ENCODE measurements around the gene FCGR1A.
"Not testable (repeated sequence)": the region's sequence is repeated elsewhere in the genome, so short reads cannot be mapped to it uniquely, and the experiment has no call there.

FCGR1A gene

DNA sequence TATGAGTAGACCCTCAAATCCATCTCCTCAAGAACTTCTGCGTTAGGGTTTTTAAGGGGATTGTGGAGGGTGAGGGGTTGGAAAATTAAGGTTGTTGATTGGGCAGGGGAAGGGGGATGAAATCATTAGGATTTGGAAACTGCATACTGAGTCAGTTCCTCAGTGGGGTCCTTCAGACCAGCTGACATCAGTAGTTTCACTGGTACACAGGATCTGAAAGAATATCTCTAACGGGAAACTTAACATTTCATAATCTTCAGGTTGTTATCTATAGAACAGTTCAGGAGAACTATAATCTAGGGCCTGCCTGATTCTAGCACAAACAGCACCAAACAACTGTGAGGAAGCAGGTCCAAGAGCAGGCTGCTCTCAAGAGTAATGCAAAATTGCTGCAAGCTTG is 27.2 kb upstream of the FCGR1A start:
- Histone ChIP-seq H3K27ac (peak overlapping the region in 2 of 11 experiments; percentile 24 to 38; a peak in 2 of 22 replicates), H3K4me1 (peaks cover 0 to 13% (median 0%) of the 10 kb centered on the region in 10 experiments; a peak in 6 of 20 replicates), H3K4me2 (peak overlapping the region in 2 of 11 experiments; percentile 41 to 44; a peak in 2 of 22 replicates)
- not testable (repeated sequence) for H3K36me3 ChIP-seq; H3K9me3 ChIP-seq (replicated peaks in 1 of 11); H3K9ac ChIP-seq; H3K27me3 ChIP-seq; H4K20me1 ChIP-seq; H3K4me3 ChIP-seq

GRCh38 chr1:149762294-149762693 is 20.2 kb upstream of the FCGR1A start:
- H3K4me2 ChIP-seq, result peak overlapping the region in 3 of 11 experiments; percentile 35 to 42 (median 39); a peak in 2 of 22 replicates
- not testable (repeated sequence) for H3K27me3 ChIP-seq; H3K36me3 ChIP-seq; H3K4me3 ChIP-seq; H4K20me1 ChIP-seq; H3K9me3 ChIP-seq (replicated peaks in 1 of 11); H3K9ac ChIP-seq
- peaks cover 0 to 23% (median 0%) of the 10 kb centered on the region in 10 experiments; a peak in 5 of 20 replicates for H3K4me1 ChIP-seq
- H3K27ac ChIP-seq, result peak overlapping the region in 2 of 11 experiments; percentile 48 to 52; a peak in 3 of 22 replicates

DNA sequence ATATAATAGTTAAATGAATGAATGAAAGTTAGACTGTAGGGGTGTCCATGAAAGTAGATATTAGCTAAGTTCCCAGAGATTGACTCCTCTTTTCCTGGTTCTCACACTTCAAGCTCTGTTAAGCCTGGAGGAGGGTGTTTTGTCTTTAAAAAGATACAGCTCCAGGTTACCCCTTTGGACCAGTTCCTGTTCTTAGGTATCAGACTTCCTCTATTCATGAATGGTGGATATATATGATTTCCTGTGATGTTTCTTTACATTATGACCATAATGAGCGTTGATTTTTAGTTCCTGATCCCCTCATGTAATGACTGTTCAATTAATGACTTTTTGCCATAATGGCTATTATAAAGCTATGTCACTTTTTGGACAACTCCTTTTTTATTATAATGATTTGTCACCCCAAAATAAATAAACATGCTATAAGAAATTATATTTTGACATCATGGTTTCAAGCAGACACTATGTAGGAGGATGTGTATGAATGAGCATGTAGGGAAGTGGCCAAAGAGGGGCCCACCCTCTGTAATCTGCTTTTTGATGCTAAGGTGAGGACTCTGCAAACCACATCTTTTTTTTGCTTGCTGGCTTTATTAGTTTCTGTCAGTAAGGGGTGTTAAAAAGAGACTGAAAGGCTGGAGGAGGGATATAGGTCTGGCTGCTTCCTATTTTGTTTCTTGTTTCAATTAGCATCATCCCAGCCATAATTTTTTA is 18.2 kb upstream of the FCGR1A start:
- not testable (repeated sequence) for H3K36me3 ChIP-seq; H3K9me3 ChIP-seq (replicated peaks in 1 of 11); H4K20me1 ChIP-seq; H3K27me3 ChIP-seq; H3K9ac ChIP-seq; H3K27ac ChIP-seq; H3K4me2 ChIP-seq; H3K4me3 ChIP-seq
- peaks cover 0 to 17% (median 0%) of the 10 kb centered on the region in 10 experiments; a peak in 4 of 20 replicates for H3K4me1 ChIP-seq

- Histone ChIP-seq H3K4me2 (0 out of 22 replicates have a peak overlapping the region, but pooled peaks of 1 of the 11 experiments have one; percentile 19), H3K4me1 (peaks cover 0 to 26% (median 3%) of the 10 kb centered on the region in 10 experiments; a peak in 8 of 20 replicates)
- not testable (repeated sequence) for H3K36me3 ChIP-seq; H3K27ac ChIP-seq; H3K9me3 ChIP-seq (replicated peaks in 1 of 11); H3K4me3 ChIP-seq; H4K20me1 ChIP-seq; H3K27me3 ChIP-seq; H3K9ac ChIP-seq
These were observed 16.3 kb upstream of the FCGR1A start for GRCh38 chr1:149766241-149766640.

- not testable (repeated sequence) for H3K36me3 ChIP-seq; H3K27me3 ChIP-seq; H3K4me3 ChIP-seq; H3K9me3 ChIP-seq (replicated peaks in 1 of 11); H4K20me1 ChIP-seq
- H3K4me1 ChIP-seq, result peaks cover 0 to 16% (median 5%) of the 10 kb centered on the region in 10 experiments; a peak in 8 of 20 replicates
- peak overlapping the region in 2 of 11 experiments; percentile 35 to 41; a peak in 1 of 22 replicates for H3K4me2 ChIP-seq
- peak overlapping the region in 1 of 11 experiments; percentile 44; a peak in 1 of 22 replicates for H3K9ac ChIP-seq
- peak overlapping the region in 5 of 11 experiments; percentile 55 to 71 (median 57); a peak in 11 of 22 replicates for H3K27ac ChIP-seq
These were observed 13.3 kb upstream of the FCGR1A start for GRCh38 chr1:149769216-149769615.

DNA sequence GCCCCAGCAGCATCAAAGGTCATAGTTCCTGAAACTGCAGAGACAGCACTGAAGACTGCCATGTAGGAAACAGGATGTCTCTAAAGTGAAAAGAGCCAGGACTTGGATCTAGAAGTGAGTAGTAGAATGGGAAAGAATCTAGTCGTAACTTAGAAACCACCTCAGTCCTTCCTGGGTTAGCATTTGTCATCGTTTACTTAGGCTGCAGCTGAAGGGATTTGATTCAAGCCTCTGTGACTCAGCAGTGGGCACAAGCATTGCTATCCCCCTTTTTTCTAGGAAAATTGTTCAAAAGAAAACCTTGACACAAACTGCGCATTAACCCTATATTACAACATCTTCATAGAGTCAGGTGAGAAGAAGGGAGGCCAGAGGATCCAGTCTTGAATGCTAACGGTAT is 11.8 kb upstream of the FCGR1A start:
- not testable (repeated sequence) for H3K9me3 ChIP-seq (replicated peaks in 1 of 11); H4K20me1 ChIP-seq; H3K9ac ChIP-seq; H3K36me3 ChIP-seq; H3K27me3 ChIP-seq; H3K4me3 ChIP-seq
- H3K4me2 ChIP-seq, result peak overlapping the region in 3 of 11 experiments; percentile 30 to 44 (median 31); a peak in 2 of 22 replicates
- H3K27ac ChIP-seq, result peak overlapping the region in 3 of 11 experiments; percentile 44 to 52 (median 51); a peak in 3 of 22 replicates
- H3K4me1 ChIP-seq, result peaks cover 0 to 21% (median 7%) of the 10 kb centered on the region in 10 experiments; a peak in 8 of 20 replicates

DNA sequence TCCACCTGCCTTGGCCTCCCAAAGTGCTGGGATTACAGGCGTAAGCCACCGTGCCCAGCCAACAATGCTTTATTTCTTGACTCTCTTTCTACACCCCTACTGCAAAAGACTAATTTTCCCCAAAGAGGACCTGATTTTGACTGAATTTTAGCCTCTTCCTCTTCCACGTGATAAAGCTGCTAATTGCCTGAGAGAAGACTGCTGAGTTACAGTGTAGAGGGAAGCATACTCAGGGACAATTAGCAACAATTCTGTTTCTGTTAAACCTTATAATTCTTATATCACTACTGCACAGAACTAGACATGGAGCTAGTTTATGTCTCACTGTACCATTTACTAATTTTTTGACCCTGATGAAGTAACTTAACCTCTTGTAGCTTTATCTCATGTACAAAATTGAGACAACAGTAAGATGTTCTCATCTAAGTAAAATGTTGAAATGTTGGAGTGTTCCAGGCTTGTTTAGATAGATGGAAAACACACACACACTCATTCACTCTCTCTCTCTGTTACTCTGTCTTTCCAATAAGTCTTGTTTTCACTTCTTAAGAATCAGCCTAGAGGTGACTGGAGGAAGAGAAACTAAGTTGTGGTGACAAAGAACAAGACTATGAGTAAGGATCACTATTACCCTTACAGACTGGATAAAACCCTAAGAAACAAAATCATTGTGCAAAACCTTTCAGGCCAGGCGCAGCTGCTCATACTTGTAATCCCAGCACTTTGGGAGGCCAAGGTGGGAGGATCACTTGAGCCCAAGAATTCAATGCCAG is 10.7 kb upstream of the FCGR1A start:
- not testable (repeated sequence) for H3K9me3 ChIP-seq (replicated peaks in 1 of 11); H3K9ac ChIP-seq; H3K27me3 ChIP-seq; H4K20me1 ChIP-seq; H3K4me3 ChIP-seq; H3K36me3 ChIP-seq
- Histone ChIP-seq H3K4me1 (peaks cover 0 to 21% (median 7%) of the 10 kb centered on the region in 10 experiments; a peak in 8 of 20 replicates), H3K4me2 (peak overlapping the region in 4 of 11 experiments; percentile 29 to 39 (median 34); a peak in 4 of 22 replicates), H3K27ac (peak overlapping the region in 4 of 11 experiments; percentile 44 to 54 (median 50); a peak in 5 of 22 replicates)

DNA sequence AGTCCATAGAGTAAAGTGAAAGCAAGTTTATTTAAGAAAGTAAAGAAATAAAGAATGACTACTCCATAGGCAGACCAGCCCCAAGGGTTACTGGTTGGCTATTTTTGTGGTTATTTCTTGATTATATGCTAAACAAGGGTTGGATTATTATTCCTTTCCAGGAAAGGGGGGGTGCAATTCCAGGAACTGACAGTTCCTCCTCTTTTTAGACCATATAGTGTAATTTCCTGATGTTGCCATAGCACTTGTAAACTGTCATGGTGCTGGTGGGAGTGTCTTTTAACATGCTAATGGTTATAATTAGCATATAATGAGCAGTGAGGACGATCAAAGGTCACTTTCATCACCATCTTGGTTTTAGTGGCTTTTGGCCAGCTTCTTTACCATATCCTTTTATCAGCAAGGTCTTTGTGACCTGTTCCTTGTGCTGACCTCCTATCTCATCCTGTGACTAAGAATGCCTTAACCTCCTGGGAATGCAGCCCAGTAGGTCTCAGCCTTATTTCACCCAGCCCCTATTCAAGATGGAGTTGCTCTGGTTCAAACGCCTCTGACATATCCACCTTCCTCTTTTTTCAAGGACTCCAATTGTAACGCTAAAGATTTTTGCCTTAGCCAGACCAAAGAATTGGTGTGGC is 6.9 kb upstream of the FCGR1A start:
- H3K36me3 ChIP-seq; H3K9ac ChIP-seq; H3K4me3 ChIP-seq; H3K27me3 ChIP-seq; H4K20me1 ChIP-seq; H3K9me3 ChIP-seq (replicated peaks in 1 of 11): not testable (repeated sequence)
- H3K27ac ChIP-seq, result peak overlapping the region in 3 of 11 experiments; percentile 27 to 47 (median 35); a peak in 3 of 22 replicates
- peaks cover 0 to 23% (median 6%) of the 10 kb centered on the region in 10 experiments; a peak in 8 of 20 replicates for H3K4me1 ChIP-seq
- H3K4me2 ChIP-seq, result peak overlapping the region in 5 of 11 experiments; percentile 44 to 61 (median 48); a peak in 8 of 22 replicates

DNA sequence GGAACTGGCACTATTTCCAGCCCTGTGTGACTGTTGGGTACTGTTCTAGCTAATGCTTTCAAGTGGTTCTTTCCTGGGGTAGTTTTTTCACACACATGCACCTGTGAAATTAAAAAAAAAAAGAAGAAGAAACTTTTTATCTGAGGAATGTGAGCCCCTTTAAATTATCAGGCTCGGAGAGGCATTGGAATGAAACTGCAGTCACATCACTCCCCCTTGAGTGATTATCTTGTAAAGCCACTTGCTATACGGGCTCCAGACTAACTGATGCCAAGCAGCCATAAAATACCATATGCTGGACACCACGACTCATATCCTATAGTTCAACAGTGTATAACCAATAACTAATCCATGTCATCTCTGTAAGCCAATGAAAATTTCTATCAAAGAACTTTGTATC is 5.4 kb upstream of the FCGR1A start:
- not testable (repeated sequence) for H3K9me3 ChIP-seq (replicated peaks in 1 of 11); H3K27me3 ChIP-seq
- peaks cover 0 to 24% (median 9%) of the 10 kb centered on the region in 10 experiments; a peak in 12 of 20 replicates for H3K4me1 ChIP-seq

GRCh38 chr1:149778313-149778712 is 4.2 kb upstream of the FCGR1A start:
- H4K20me1 ChIP-seq; H3K36me3 ChIP-seq; H3K4me3 ChIP-seq; H3K4me2 ChIP-seq; H3K27ac ChIP-seq; H3K27me3 ChIP-seq; H3K9ac ChIP-seq; H3K9me3 ChIP-seq (replicated peaks in 1 of 11): not testable (repeated sequence)
- H3K4me1 ChIP-seq, result peaks cover 0 to 24% (median 9%) of the 10 kb centered on the region in 10 experiments; a peak in 12 of 20 replicates

More for the DNA sequence above, 5.4 kb upstream of the FCGR1A start:
- H3K4me2 ChIP-seq, result 0 out of 22 replicates have a peak overlapping the region, but pooled peaks of 1 of the 11 experiments have one; percentile 18
- not testable (repeated sequence) for H3K9ac ChIP-seq, H3K27ac ChIP-seq, H3K4me3 ChIP-seq, H3K36me3 ChIP-seq, H4K20me1 ChIP-seq

GRCh38 chr1:149781413-149781984 is 995 bp upstream of the FCGR1A start:
- Histone ChIP-seq H3K4me1 (peaks cover 0 to 17% (median 7%) of the 10 kb centered on the region in 10 experiments; a peak in 12 of 20 replicates), H3K27ac (peak overlapping the region in 8 of 11 experiments; percentile 19 to 77 (median 62); a peak in 13 of 22 replicates), H3K9ac (peak overlapping the region in 1 of 11 experiments; percentile 52; a peak in 2 of 22 replicates), H3K4me2 (peak overlapping the region in 7 of 11 experiments; percentile 38 to 75 (median 55); a peak in 13 of 22 replicates)
- H3K9me3 ChIP-seq (replicated peaks in 1 of 11); H4K20me1 ChIP-seq; H3K36me3 ChIP-seq; H3K27me3 ChIP-seq; H3K4me3 ChIP-seq: not testable (repeated sequence)

DNA sequence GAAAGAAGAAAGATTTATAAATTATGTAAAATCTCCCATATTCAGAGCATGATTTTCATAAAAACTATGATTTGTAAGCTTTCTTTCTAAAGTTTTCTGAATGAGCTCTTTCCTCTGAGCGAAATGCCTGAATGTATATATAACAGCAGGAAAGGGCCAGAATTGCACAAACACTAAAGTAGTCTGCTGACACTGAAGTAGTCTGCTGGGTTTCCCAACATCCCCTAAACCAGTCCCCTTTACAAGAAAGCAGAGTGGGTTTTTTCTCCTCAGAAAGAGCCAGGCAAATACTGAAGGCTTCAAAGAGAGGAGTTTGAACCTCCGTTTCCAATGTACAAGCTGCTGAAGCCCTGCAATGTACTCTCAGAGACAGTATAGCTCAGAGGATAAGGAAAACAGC is 795 bp downstream of the FCGR1A start:
- H3K27me3 ChIP-seq; H3K4me2 ChIP-seq; H3K9me3 ChIP-seq (replicated peaks in 1 of 11); H3K36me3 ChIP-seq; H4K20me1 ChIP-seq; H3K9ac ChIP-seq; H3K27ac ChIP-seq; H3K4me3 ChIP-seq: not testable (repeated sequence)
- peaks cover 0 to 21% (median 7%) of the 10 kb centered on the region in 10 experiments; a peak in 12 of 20 replicates for H3K4me1 ChIP-seq

Data from BLaER1 treated with 17β-estradiol and CSF1 and Interleukin-3, amounts not matched to agents 10 nM and 100 nM (cell line).